ENCODE results near the gene SMIM41. TPM values are rescaled to one million over a fixed set of nuclear protein-coding genes. Genes with fewer than 3 reads are reported as not detected.

Gene SMIM41
- total and polyA plus RNA-seq, 10 of the 15 experiments (the other 5 are each of a cell fraction or from before 2014, with no cell fraction given): not detected

DNA sequence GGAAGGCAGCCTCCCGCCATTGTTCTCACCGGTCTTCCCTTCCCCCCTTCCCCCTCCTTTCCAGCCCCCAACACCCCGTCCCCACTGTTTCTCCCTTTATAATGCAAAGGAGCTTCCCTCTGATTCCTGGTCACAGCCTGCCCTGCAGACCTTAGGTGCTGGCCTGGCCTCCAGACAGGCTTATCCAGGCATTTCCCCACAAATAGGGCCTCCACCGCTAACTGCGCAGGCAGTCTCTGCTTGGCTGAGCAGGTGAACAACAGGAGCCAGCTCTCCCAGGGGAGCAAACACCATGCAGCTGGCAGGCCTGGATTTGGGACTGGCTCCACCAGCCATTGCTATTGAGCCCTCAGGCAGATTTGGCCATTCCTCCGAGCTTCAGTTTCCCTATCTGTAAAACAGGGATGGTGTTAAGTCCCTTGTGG lies 46.0 kb downstream of the SMIM41 start (continued):
- TF ChIP-seq, protein P1, sequence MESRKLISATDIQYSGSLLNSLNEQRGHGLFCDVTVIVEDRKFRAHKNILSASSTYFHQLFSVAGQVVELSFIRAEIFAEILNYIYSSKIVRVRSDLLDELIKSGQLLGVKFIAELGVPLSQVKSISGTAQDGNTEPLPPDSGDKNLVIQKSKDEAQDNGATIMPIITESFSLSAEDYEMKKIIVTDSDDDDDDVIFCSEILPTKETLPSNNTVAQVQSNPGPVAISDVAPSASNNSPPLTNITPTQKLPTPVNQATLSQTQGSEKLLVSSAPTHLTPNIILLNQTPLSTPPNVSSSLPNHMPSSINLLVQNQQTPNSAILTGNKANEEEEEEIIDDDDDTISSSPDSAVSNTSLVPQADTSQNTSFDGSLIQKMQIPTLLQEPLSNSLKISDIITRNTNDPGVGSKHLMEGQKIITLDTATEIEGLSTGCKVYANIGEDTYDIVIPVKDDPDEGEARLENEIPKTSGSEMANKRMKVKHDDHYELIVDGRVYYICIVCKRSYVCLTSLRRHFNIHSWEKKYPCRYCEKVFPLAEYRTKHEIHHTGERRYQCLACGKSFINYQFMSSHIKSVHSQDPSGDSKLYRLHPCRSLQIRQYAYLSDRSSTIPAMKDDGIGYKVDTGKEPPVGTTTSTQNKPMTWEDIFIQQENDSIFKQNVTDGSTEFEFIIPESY (IDR thresholded peaks at IDR 0.05): no peak
- TF ChIP-seq ATF2 (IDR thresholded peaks at IDR 0.05; ENCODE audit: low read length) (no peak), POLR2A (IDR thresholded peaks at IDR 0.05; ENCODE audit: low read depth, low read length) (no peak), ZSCAN29 (IDR thresholded peaks at IDR 0.05) (no peak)

- ATAC-seq (no peak), FAIRE-seq (no peak), DNase-seq (ENCODE audit: low read depth, low spot score) (no peak)
- no peaks in the 10 kb centered on the region for H3K36me3 ChIP-seq (ENCODE audit: control insufficient read depth in 2 of 2, insufficient read depth in 2 of 2, low read length in 1 of 2)
- H4K20me1 ChIP-seq (ENCODE audit: control insufficient read depth, insufficient read depth): no peaks in the 10 kb centered on the region
- intact Hi-C loops (cut with micrococcal nuclease; ENCODE audit: unreplicated experiment) (no loop called here), in situ Hi-C loops (cut with MboI) (no loop called here)
- CTCF ChIA-PET: interaction anchor here (1.0 to 10.3 kb wide), 6 partner anchors 10 to 106 kb away, joined by 3 to 241 read pairs (median 4); no protein-coding TSS in a partner anchor
- H3K9ac ChIP-seq (ENCODE audit: control insufficient read depth, insufficient read depth, low read length): no peak overlapping the region
- H3K9me3 ChIP-seq (replicated peaks; ENCODE audit: control insufficient read depth, insufficient read depth, low read length): no peaks in the 10 kb centered on the region
- peaks cover 0 to 1% of the 10 kb centered on the region in 2 experiments; a peak in 1 of 4 replicates for H3K27me3 ChIP-seq (replicated peaks in 1 of 2; ENCODE audit: control insufficient read depth in 2 of 2, insufficient read depth in 2 of 2, low read length in 1 of 2)
- no peak overlapping the region for H3K27ac ChIP-seq (ENCODE audit: control insufficient read depth, insufficient read depth)
- SMC1A ChIA-PET (ENCODE audit: uncharacterized antibody, unreplicated experiment): interaction anchor here (11.3 kb wide), 1 partner anchor 99 kb away, joined by 320 read pairs; no protein-coding TSS in a partner anchor
- H3K79me2 ChIP-seq (ENCODE audit: control insufficient read depth, insufficient read depth, low read length): no peaks in the 10 kb centered on the region
- WGBS (ENCODE audit: insufficient coverage, insufficient replicate concordance, low lambda C conversion rate, missing lambda C conversion rate): 0% methylated on average over 2 of the region's 2 CpGs
- BruUV-seq (replicated peaks): no TSS peak
- POLR2A ChIA-PET: interaction anchor here (0.8 kb wide), 1 partner anchor 101 kb away, joined by 3 read pairs; no protein-coding TSS in a partner anchor
- H3K4me1 ChIP-seq (ENCODE audit: control insufficient read depth, insufficient read depth, low read length): peaks cover 22% of the 10 kb centered on the region
- H3K4me3 ChIP-seq: no peak overlapping the region
- RAD21 ChIA-PET (ENCODE audit: unreplicated experiment): interaction anchor here (1.1 to 5.8 kb wide), 2 partner anchors 10 to 100 kb away, joined by 3 to 86 read pairs; no protein-coding TSS in a partner anchor
- no peak overlapping the region for H2AFZ ChIP-seq (ENCODE audit: control insufficient read depth, low read depth, low read length)
- H3K4me2 ChIP-seq (ENCODE audit: control insufficient read depth, insufficient read depth): no peak overlapping the region
- TF ChIP-seq EGR1 (IDR thresholded peaks at IDR 0.05; ENCODE audit: borderline replicate concordance in 1 of 2, low read depth in 2 of 2, low read length in 2 of 2): no peak
- TF ChIP-seq EZH2 (IDR thresholded peaks at IDR 0.05; ENCODE audit: borderline replicate concordance, control insufficient read depth, low read depth, low read length): no peak
- TF ChIP-seq NFIC (IDR thresholded peaks at IDR 0.05; ENCODE audit: low read depth, low read length): no peak
- TF ChIP-seq FOXK2 (IDR thresholded peaks at IDR 0.05): no peak
- TF ChIP-seq BCL11A (IDR thresholded peaks at IDR 0.05; ENCODE audit: low read depth, low read length): no peak
- no peak for TF ChIP-seq RB1 (IDR thresholded peaks at IDR 0.05; ENCODE audit: borderline replicate concordance)
- no peak for TF ChIP-seq POU2F2 (IDR thresholded peaks at IDR 0.05; ENCODE audit: borderline replicate concordance, low read depth, low read length)
- TF ChIP-seq ATF2 (IDR thresholded peaks at IDR 0.05; ENCODE audit: low read length): no peak
- no peak for TF ChIP-seq ZNF384 (IDR thresholded peaks at IDR 0.05; ENCODE audit: borderline replicate concordance, low read depth, low read length)
- TF ChIP-seq YBX1 (IDR thresholded peaks at IDR 0.05): no peak
- no peak for TF ChIP-seq NFXL1 (IDR thresholded peaks at IDR 0.05; ENCODE audit: borderline replicate concordance)
- TF ChIP-seq ELK1 (IDR thresholded peaks at IDR 0.05; ENCODE audit: low read depth, low read length): no peak
- TF ChIP-seq CREM (IDR thresholded peaks at IDR 0.05; ENCODE audit: low read depth): no peak
Measured at GRCh38 chr12:52126050-52126604, 46.6 kb downstream of the SMIM41 start.
